IMR-90 (cell line): ENCODE results near the gene TAT. TPM values are rescaled to one million over a fixed set of nuclear protein-coding genes. Genes with fewer than 3 reads are reported as not detected.
"Not testable (repeated sequence)": the region's sequence is repeated elsewhere in the genome, so short reads cannot be mapped to it uniquely, and the experiment has no call there.

Source experiments
- ATAC-seq: fragments of 200-7000 bp; cut with Tn5 transposase; 2 replicates; pipeline ENCODE4 v1.9.1; 2020; ENCODE audit warnings: low read depth, mild to moderate bottlenecking, moderate library complexity
- BruUV-seq: library from RNA; stranded (reverse); fragments of 400-500 nt; replicated peaks from 2 replicates; lab custom pipeline; 2021; lab: Mats Ljungman, UMichigan
- CTCF ChIA-PET: fragments of 300-600 bp; formaldehyde crosslinking; extraction: SDS; loops from one replicate; lab custom pipeline; 2021; ENCODE audit warnings: antibody characterized with exemption; lab: Yijun Ruan, JAX
- POLR2A ChIA-PET: fragments of 300-600 bp; sonication (Branson Sonifier 250); formaldehyde crosslinking; loops from one replicate; lab custom pipeline; 2022; ENCODE audit warnings: antibody characterized with exemption; ENCODE audit not compliant: unreplicated experiment; lab: Charles Lee
- DNase-seq: peaks from one replicate; pipeline ENCODE4 v3.0.0; 2013
- H2AFZ ChIP-seq: replicated peaks from 2 replicates; pipeline ENCODE3; 2013; ENCODE audit warnings: low read length, mild to moderate bottlenecking; ENCODE audit not compliant: poor library complexity
- H2AK5ac ChIP-seq: 2 replicates; pipeline ENCODE4 v1.6.1; 2013; ENCODE audit warnings: low read depth, low read length, inconsistent platforms
- H2AK9ac ChIP-seq: replicated peaks from 2 replicates; pipeline ENCODE3; 2013; ENCODE audit warnings: mild to moderate bottlenecking, low read depth, low read length, moderate library complexity; ENCODE audit not compliant: poor library complexity
- H2BK120ac ChIP-seq: 2 replicates; pipeline ENCODE4 v1.6.1; 2013; ENCODE audit warnings: low read depth, low read length, inconsistent platforms
- H2BK15ac ChIP-seq: 3 replicates; pipeline ENCODE4 v1.6.1; 2013; ENCODE audit warnings: low read depth, low read length, inconsistent platforms
- H2BK20ac ChIP-seq: 2 replicates; pipeline ENCODE4 v1.6.1; 2013; ENCODE audit warnings: low read depth, mild to moderate bottlenecking, inconsistent platforms, low read length, moderate library complexity
- H2BK5ac ChIP-seq: 2 replicates; pipeline ENCODE4 v1.6.1; 2013; ENCODE audit warnings: mild to moderate bottlenecking, low read depth, low read length, inconsistent platforms; ENCODE audit not compliant: poor library complexity, severe bottlenecking
- H3K14ac ChIP-seq: replicated peaks from 2 replicates; pipeline ENCODE4 v1.6.1; 2013; ENCODE audit warnings: low read depth, low read length, inconsistent platforms
- H3K18ac ChIP-seq: 2 replicates; pipeline ENCODE4 v1.6.1; 2013; ENCODE audit warnings: low read depth, low read length, control low read depth
- H3K23ac ChIP-seq: 2 replicates; pipeline ENCODE4 v1.6.1; 2013; ENCODE audit warnings: low read depth, low read length, inconsistent platforms
- H3K27ac ChIP-seq: 2 replicates; pipeline ENCODE4 v1.5.1; 2013; ENCODE audit warnings: mild to moderate bottlenecking, control low read depth, low read length; ENCODE audit not compliant: insufficient read depth
- H3K27me3 ChIP-seq: 2 replicates; pipeline ENCODE4 v1.6.1; 2013; ENCODE audit warnings: low read length; ENCODE audit not compliant: control insufficient read depth, insufficient read depth
- H3K36me3 ChIP-seq: 2 replicates; pipeline ENCODE4 v1.6.1; 2013; ENCODE audit warnings: low read length, mixed read lengths; ENCODE audit not compliant: control insufficient read depth, insufficient read depth
- H3K4ac ChIP-seq: 2 replicates; pipeline ENCODE4 v1.6.1; 2013; ENCODE audit warnings: low read depth, low read length, inconsistent platforms
- H3K4me1 ChIP-seq: 2 replicates; pipeline ENCODE4 v1.6.1; 2013; ENCODE audit warnings: low read length, mixed read lengths; ENCODE audit not compliant: control insufficient read depth, insufficient read depth
- H3K4me2 ChIP-seq: 2 replicates; pipeline ENCODE4 v1.6.1; 2013; ENCODE audit warnings: low read depth, mild to moderate bottlenecking, control low read depth, low read length, moderate library complexity
- H3K4me3 ChIP-seq: 2 replicates; pipeline ENCODE4 v1.5.1; 2013; ENCODE audit warnings: low read depth, mild to moderate bottlenecking, control low read depth, low read length, moderate library complexity; ENCODE audit not compliant: insufficient read depth
- H3K56ac ChIP-seq: 2 replicates; pipeline ENCODE4 v1.6.1; 2013; ENCODE audit warnings: low read length, inconsistent platforms; ENCODE audit not compliant: insufficient read depth; ENCODE audit errors: extremely low read depth
- H3K79me1 ChIP-seq, 2 experiments: 2 replicates each; pipeline ENCODE4 v1.6.1; 2013; ENCODE audit warnings: low read length in 2 of 2, inconsistent platforms in 1 of 2, low read depth in 1 of 2
- H3K9ac ChIP-seq: 2 replicates; pipeline ENCODE4 v1.6.1; 2013; ENCODE audit warnings: low read depth, low read length, control low read depth
- H3K9me1 ChIP-seq: 2 replicates; pipeline ENCODE4 v1.6.1; 2013; ENCODE audit warnings: low read length, inconsistent platforms; ENCODE audit not compliant: insufficient read depth
- H3K9me3 ChIP-seq: 2 replicates; pipeline ENCODE4 v1.6.1; 2013; ENCODE audit warnings: low read length; ENCODE audit not compliant: control insufficient read depth, insufficient read depth
- H4K20me1 ChIP-seq: 2 replicates; pipeline ENCODE4 v1.6.1; 2013; ENCODE audit warnings: low read length, inconsistent platforms; ENCODE audit not compliant: insufficient read depth
- H4K5ac ChIP-seq: 2 replicates; pipeline ENCODE4 v1.6.1; 2013; ENCODE audit warnings: mild to moderate bottlenecking, low read depth, low read length, control low read depth
- H4K8ac ChIP-seq, 2 experiments: 2 replicates each; pipeline ENCODE4 v1.6.1; 2013; ENCODE audit warnings: low read depth in 2 of 2, low read length in 2 of 2, control low read depth in 1 of 2, inconsistent platforms in 1 of 2
- H4K91ac ChIP-seq: 2 replicates; pipeline ENCODE4 v1.6.1; 2013; ENCODE audit warnings: low read depth, low read length, inconsistent platforms; ENCODE audit not compliant: insufficient read depth
- WGBS, 2 experiments: methylation state at CpG; one replicate each; pipeline versions ENCODE4 v1.1.5 to v1.1.7; 2013; ENCODE audit warnings: missing lambda C conversion rate in 2 of 2; ENCODE audit not compliant: insufficient read length in 1 of 2; ENCODE audit errors: extremely low coverage in 2 of 2; 5-methylcytosine and 5-hydroxymethylcytosine counted together
- dilution Hi-C: fragments of 300-500 bp; cut with HindIII; formaldehyde crosslinking; loops from one replicate; pipeline ENCODE4 v1.14.3; 2018; ENCODE audit warnings: low sequenced_read_pairs; ENCODE audit not compliant: unreplicated experiment
- in situ Hi-C: fragments of 300-500 bp; cut with MboI; formaldehyde crosslinking; loops from 3 replicates; pipeline ENCODE4 v1.14.3; 2019; ENCODE audit warnings: low sequenced_read_pairs, inconsistent platforms, mixed read lengths
- intact Hi-C: fragments of 100-400 bp; cut with micrococcal nuclease; formaldehyde crosslinking; loops from 2 replicates; pipeline ENCODE4 v1.10.0; 2022
- polyA plus RNA-seq, 3 experiments: library from polyadenylated mRNA; depleted of rRNA; stranded (reverse); fragments of >200 nt; gene quantifications; 2 replicates each; pipeline ENCODE4 v1.2.3, GENCODE V29; 2012; ENCODE audit warnings: low replicate concordance in 1 of 3
- total RNA-seq: library from RNA; depleted of rRNA; stranded (reverse); fragments of >200 nt; gene quantifications from 2 replicates; pipeline ENCODE4 v1.2.3, GENCODE V29; 2012

The TAT gene
- total and polyA plus RNA-seq, 2 of the 4 experiments (the other 2 are of a cell fraction): not detected

GRCh38 chr16:71582553-71582848 lies 5.6 kb upstream of the TAT start:
- H3K9ac ChIP-seq, H3K27ac ChIP-seq, H4K5ac ChIP-seq, H3K4me3 ChIP-seq, H3K14ac ChIP-seq, H2BK15ac ChIP-seq, H2AK5ac ChIP-seq, H2AK9ac ChIP-seq, H3K4ac ChIP-seq, H3K23ac ChIP-seq, ATAC-seq, H3K36me3 ChIP-seq, DNase-seq, H4K91ac ChIP-seq, H2BK120ac ChIP-seq, CTCF ChIA-PET, in situ Hi-C loops, H3K56ac ChIP-seq, H2AFZ ChIP-seq, H3K9me3 ChIP-seq, H2BK20ac ChIP-seq, H3K79me1 ChIP-seq, BruUV-seq, H4K8ac ChIP-seq, H3K27me3 ChIP-seq, dilution Hi-C loops, H3K18ac ChIP-seq, H3K4me1 ChIP-seq, H3K9me1 ChIP-seq, H3K4me2 ChIP-seq, H2BK5ac ChIP-seq, H4K20me1 ChIP-seq, intact Hi-C loops, POLR2A ChIA-PET: not testable (repeated sequence)
- 80% methylated on average over 1 of the region's 5 CpGs; no CpG with 5 or more reads in 1 of the 2 experiments for WGBS, 2 experiments
